Ectodermal cell (in vitro differentiated cells): ENCODE results near the gene ORMDL3.
"Not testable (repeated sequence)": the region's sequence is repeated elsewhere in the genome, so short reads cannot be mapped to it uniquely, and the experiment has no call there.

Experiments
- H3K27ac ChIP-seq: 2 replicates; pipeline ENCODE4 v1.7.0; 2013; ENCODE audit warnings: mild to moderate bottlenecking, low read depth, low read length; ENCODE audit not compliant: insufficient read depth, poor library complexity, severe bottlenecking
- H3K27me3 ChIP-seq: 2 replicates; pipeline ENCODE4 v1.7.0; 2013; ENCODE audit warnings: mild to moderate bottlenecking, low read length; ENCODE audit not compliant: insufficient read depth, control insufficient read depth, poor library complexity, severe bottlenecking
- H3K36me3 ChIP-seq: one replicate; pipeline ENCODE4 v1.7.0; 2013; ENCODE audit warnings: low read length; ENCODE audit not compliant: control insufficient read depth, insufficient read depth
- H3K4me1 ChIP-seq: one replicate; pipeline ENCODE4 v1.7.0; 2013; ENCODE audit warnings: low read length; ENCODE audit not compliant: control insufficient read depth, insufficient read depth
- H3K4me3 ChIP-seq: 2 replicates; pipeline ENCODE4 v1.7.0; 2013; ENCODE audit warnings: low read depth, low read length, control low read depth; ENCODE audit not compliant: insufficient read depth
- H3K9me3 ChIP-seq: 2 replicates; pipeline ENCODE4 v1.7.0; 2013; ENCODE audit warnings: mild to moderate bottlenecking, low read length, moderate library complexity; ENCODE audit not compliant: control insufficient read depth
- WGBS, 2 experiments: methylation state at CpG; one replicate each; pipeline ENCODE4 v1.1.7; 2013; ENCODE audit warnings: missing lambda C conversion rate in 2 of 2; 5-methylcytosine and 5-hydroxymethylcytosine counted together

Gene ORMDL3

GRCh38 chr17:39915559-39915958 is 11.8 kb downstream of the ORMDL3 start:
- no peaks in the 10 kb centered on the region for H3K27me3 ChIP-seq
- no peaks in the 10 kb centered on the region for H3K4me1 ChIP-seq
- H3K4me3 ChIP-seq: no peak overlapping the region
- WGBS, 2 experiments: 87 to 97% methylated on average over 3 of the region's 4 CpGs
- no peaks in the 10 kb centered on the region for H3K9me3 ChIP-seq
- H3K36me3 ChIP-seq: no peaks in the 10 kb centered on the region
- H3K27ac ChIP-seq: no peak overlapping the region

- no peaks in the 10 kb centered on the region for H3K36me3 ChIP-seq
- H3K27me3 ChIP-seq: no peaks in the 10 kb centered on the region
- no peaks in the 10 kb centered on the region for H3K9me3 ChIP-seq
- no peak overlapping the region for H3K27ac ChIP-seq
- no peak overlapping the region for H3K4me3 ChIP-seq
- H3K4me1 ChIP-seq: no peaks in the 10 kb centered on the region
- 95 to 96% methylated on average over 2 to 3 of the region's 3 CpGs for WGBS, 2 experiments
Observed at GRCh38 chr17:39913989-39914388, 13.4 kb downstream of the ORMDL3 start.

- 94% methylated on average over 6 of the region's 6 CpGs for WGBS, 2 experiments
Observed at GRCh38 chr17:39908789-39909352, 18.5 kb downstream of the ORMDL3 start.

DNA sequence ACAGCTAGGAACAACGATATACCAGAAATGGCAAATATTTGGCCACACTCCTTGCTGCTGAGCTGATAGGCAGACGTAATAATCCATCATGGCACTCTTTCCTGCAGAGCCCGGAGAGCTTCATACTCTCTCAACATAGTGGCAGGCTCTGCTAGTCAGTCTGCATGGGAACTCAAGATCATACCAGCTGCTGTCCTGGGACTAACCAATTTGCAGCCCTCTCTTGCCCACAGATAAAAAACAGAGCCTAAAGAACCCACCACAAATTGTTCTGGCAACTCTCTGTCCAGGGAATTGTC is 22.5 kb downstream of the ORMDL3 start:
- WGBS, 2 experiments: 91 to 94% methylated on average over 3 of the region's 3 CpGs
- H3K27me3 ChIP-seq: no peaks in the 10 kb centered on the region
- H3K4me3 ChIP-seq: no peak overlapping the region
- no peaks in the 10 kb centered on the region for H3K9me3 ChIP-seq
- no peaks in the 10 kb centered on the region for H3K36me3 ChIP-seq
- no peaks in the 10 kb centered on the region for H3K4me1 ChIP-seq
- no peak overlapping the region for H3K27ac ChIP-seq

More at GRCh38 chr17:39908789-39909352, 18.5 kb downstream of the ORMDL3 start:
- H3K4me3 ChIP-seq: no peak overlapping the region
- no peaks in the 10 kb centered on the region for H3K27me3 ChIP-seq
- H3K36me3 ChIP-seq: no peaks in the 10 kb centered on the region
- H3K9me3 ChIP-seq: no peaks in the 10 kb centered on the region
- H3K4me1 ChIP-seq: no peaks in the 10 kb centered on the region
- no peak overlapping the region for H3K27ac ChIP-seq

DNA sequence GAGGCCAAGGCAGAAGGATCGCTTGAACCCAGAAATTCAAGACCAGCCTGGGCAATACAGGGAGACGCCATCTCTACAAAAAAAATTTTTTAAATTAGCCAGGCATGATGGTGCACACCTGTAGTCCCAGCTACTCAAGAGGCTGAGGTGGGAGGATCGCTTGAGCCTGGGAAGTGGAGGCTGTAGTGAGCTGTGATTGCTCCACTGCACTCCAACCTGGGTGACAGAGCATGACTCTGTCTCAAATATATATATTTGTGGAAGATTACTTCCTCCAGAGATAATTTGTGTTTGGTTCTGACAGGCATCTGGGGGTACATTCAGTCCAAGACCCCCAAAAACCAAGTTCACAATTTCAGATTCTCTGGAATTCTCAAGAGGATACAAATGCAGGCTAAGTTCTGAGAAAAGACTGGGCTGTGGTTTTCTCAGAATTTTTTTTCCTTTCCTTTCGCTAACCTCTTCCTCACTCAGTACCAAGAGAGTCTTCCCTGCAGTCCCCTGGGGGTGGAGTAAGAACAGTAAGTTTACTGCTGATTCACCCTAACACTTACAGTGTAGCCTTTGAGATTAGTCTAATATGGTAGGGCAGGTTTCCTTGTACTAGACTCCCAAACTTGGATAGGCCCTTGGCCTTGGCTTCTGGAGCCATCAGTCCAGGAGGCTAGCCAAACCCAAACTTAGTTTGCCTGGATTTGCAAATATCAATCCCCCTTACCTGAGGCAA is 24.1 kb downstream of the ORMDL3 start:
- 91 to 93% methylated on average over 3 to 4 of the region's 4 CpGs for WGBS, 2 experiments
- Histone ChIP-seq H3K27ac (no peak overlapping the region), H3K36me3 (no peaks in the 10 kb centered on the region), H3K4me3 (no peak overlapping the region), H3K9me3 (no peaks in the 10 kb centered on the region), H3K27me3 (no peaks in the 10 kb centered on the region), H3K4me1 (no peaks in the 10 kb centered on the region)

DNA sequence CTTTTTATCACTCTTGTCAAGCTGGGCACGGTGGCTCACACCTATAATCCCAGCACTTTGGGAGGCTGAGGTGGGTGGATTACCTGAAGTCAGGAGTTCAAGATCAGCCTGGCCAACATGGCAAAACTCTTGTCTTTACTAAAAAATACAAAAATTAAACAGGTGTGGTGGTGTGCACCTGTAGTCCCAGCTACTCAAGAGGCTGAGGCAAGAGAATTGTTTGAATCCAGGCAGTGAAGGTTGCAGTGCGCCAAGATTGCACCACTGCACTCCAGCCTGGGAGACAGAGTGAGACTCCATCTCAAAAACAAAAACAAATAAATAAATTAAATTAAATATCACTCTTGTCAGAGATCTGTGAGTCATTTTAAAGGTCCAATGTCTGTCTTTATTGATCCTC is 25.4 kb downstream of the ORMDL3 start:
- H3K27ac ChIP-seq, H3K36me3 ChIP-seq, H3K4me3 ChIP-seq, H3K9me3 ChIP-seq, H3K4me1 ChIP-seq, H3K27me3 ChIP-seq: not testable (repeated sequence)
- 87 to 97% methylated on average over 2 of the region's 2 CpGs for WGBS, 2 experiments

DNA sequence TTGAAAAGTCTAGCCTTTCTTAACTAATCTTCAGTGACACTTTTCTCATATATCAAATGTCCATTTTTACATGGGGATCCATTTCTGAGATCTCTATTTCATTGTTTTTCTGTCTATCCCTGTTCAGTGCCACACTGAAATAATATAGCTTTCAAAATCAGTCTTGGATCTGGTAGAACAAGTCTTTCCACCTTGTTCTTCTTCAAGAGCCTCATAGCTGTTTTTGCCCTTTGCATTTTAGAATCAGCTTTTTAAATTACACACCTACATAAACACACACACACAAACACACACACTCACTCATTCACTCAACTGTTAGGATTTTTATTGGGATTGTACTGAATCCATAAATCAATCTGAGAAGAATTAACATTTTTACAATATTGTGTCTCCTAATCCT is 28.2 kb downstream of the ORMDL3 start:
- Histone ChIP-seq H3K4me1 (no peaks in the 10 kb centered on the region), H3K9me3 (no peaks in the 10 kb centered on the region), H3K27me3 (no peaks in the 10 kb centered on the region), H3K36me3 (no peaks in the 10 kb centered on the region), H3K4me3 (no peak overlapping the region), H3K27ac (no peak overlapping the region)

DNA sequence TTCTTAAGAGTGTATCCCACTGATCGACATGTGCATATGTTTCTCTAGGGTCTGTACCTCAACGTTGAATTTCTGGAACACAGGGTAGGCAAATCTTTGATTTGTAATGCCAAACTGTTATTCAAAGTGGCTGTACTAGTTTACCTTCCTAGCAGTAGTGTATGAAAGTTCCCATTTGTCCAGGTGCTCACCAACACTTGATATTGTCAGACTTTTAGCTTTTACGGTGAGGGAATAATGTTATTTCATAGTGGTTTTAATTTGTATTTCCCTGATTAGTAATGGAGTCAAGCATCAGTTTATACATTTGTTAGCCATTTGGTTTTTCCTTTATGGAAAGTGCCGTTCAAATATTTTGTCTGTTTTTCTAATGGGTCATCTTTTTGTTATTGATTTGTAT is 29.3 kb downstream of the ORMDL3 start:
- 91 to 97% methylated on average over 4 of the region's 4 CpGs for WGBS, 2 experiments
- Histone ChIP-seq H3K36me3 (no peaks in the 10 kb centered on the region), H3K9me3 (no peaks in the 10 kb centered on the region), H3K4me1 (no peaks in the 10 kb centered on the region), H3K27me3 (no peaks in the 10 kb centered on the region), H3K4me3 (no peak overlapping the region), H3K27ac (no peak overlapping the region)

DNA sequence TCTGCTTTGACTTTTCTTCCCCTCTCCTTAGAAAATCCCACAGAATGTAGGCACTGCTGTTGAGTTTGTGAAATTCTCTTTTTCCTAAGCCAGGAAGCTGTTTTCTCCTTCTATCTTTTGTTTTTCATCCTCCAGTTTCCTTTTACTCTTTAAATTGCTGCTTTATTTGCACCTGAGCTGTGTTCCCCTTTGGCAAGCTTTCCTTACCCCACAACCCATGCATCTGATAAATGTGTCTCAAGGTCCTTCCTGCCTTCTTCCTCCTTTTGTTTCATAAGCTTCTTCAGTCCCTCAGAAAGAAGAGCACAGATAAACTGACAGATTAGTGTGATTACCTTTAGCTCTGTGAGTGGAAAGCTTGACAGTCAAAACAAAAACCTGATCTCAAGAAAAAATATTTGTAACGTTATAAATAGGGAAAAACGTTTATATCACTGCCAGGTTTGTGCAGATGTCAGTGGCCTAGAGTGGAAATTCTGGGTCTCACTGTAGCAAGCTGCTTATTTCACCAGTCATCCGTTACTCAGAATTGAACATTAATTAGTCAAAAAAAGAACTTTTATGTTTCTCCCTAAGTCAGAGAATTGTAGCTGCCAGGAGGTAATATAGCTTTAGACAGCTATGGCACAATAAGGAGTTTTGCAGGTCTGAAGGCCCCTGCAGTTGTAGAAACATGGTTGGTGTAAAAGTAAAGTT is 32.6 kb downstream of the ORMDL3 start:
- Histone ChIP-seq H3K27ac (no peak overlapping the region), H3K4me1 (no peaks in the 10 kb centered on the region), H3K4me3 (no peak overlapping the region), H3K9me3 (no peaks in the 10 kb centered on the region), H3K36me3 (no peaks in the 10 kb centered on the region), H3K27me3 (no peaks in the 10 kb centered on the region)
- 83 to 92% methylated on average over 2 to 3 of the region's 3 CpGs for WGBS, 2 experiments

GRCh38 chr17:39889200-39889599 is 38.2 kb downstream of the ORMDL3 start:
- H3K9me3 ChIP-seq: no peaks in the 10 kb centered on the region
- H3K4me3 ChIP-seq: no peak overlapping the region
- H3K27ac ChIP-seq: no peak overlapping the region
- no peaks in the 10 kb centered on the region for H3K27me3 ChIP-seq
- H3K36me3 ChIP-seq: no peaks in the 10 kb centered on the region
- 64 to 80% methylated on average over 1 to 2 of the region's 2 CpGs for WGBS, 2 experiments
- no peaks in the 10 kb centered on the region for H3K4me1 ChIP-seq
